ENCODE results near the gene ASTN2.

Gene ASTN2

DNA sequence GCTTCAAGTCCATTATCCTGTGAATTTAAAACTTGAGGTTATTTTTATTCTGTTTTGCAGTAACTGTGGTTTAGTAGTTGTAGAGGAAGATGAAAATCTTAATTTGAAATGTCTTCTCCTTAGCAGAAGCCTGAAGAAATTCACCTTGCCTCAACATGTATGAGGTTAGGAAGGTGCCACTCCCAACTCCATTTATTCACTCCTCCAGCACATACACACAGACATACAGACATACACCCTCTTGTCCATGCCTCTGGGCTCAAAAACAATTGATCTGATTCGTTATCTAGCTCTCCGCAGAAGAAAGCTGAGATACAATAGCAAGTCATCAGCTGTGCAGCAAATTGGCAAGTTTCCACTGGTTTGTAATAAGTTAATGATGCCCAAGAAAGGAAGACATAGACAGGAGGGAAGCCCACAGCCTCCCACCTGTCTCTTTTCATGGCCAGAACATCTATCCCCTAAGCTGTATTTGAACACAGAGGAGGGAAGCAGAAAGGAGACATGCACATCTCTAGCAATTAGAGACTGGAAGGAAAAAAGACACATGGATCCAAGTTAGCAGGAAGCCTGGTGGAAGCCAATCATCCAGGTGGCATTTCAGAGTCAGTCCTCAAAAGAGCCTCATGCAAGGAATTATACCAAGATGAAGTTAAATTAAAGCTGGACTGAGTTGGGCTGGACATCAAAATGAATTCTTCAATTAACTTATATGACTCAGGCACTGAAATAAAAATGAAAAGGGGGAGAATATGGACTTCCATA, 257.9 kb downstream of the ASTN2 start:
- DNase-seq: no peak

DNA sequence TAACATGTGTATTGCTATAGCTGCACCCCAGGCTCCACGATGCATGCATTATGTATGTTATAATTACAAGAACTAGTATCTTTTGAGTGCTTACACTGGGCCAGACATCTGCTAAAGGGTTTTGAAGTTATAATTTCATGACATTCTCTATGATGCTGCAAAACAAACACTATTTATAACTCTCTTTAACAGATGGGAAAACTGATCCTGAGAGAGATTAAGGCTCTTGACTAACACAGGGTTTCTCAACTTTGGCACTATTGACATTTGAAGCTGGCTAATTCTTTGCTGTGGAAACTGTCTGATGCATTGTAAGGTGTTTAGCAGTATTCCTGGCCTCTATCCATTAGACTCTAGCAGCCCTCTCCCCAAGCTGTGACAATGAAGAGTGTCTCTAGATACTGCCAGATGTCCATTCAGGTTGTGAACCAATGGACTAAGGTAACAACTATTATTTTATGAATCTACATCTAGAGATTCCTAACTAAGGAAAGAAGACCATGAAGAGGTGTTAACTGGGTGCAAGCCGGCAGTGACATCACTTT, 258.6 kb downstream of the ASTN2 start:
- DNase-seq: no peak

DNA sequence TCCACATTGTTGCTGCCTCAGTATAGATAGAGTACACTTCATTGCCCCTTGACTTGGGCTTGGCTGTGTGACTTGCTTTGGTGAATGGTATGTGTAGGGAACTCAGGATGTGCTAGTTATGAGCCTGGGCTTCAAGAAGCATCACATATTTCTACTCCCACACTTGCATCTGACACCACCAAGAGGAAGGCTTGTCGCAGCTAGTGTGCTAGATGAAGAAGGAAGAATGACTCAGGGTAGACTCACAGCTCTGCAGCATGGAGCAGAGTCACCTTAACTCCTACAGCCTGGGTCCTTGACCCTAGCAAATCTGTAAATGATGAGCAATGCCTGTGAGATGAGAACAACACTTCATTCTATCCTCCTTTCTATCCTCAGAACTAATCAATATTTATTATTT, 261.8 kb downstream of the ASTN2 start:
- no peak for DNase-seq

DNA sequence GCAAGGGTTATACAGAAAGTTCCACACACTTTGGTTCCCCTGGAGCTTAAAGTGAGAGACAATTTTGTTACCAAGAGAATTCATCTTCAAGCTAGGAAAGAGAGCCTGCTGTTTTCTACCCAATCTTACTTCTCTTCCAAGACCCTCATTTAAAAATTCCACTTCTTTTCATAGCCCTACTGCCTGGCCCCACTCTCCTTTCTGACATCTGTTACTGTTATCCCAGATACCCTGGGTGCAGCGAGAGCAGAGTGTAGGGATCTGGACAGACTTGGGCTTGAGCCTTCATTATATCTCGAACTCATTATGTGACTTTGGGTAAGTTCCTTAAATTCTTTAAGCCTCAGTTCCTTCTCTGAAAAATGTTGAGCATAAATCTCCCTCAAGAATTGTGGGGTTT, 263.1 kb downstream of the ASTN2 start:
- no peak for DNase-seq

DNA sequence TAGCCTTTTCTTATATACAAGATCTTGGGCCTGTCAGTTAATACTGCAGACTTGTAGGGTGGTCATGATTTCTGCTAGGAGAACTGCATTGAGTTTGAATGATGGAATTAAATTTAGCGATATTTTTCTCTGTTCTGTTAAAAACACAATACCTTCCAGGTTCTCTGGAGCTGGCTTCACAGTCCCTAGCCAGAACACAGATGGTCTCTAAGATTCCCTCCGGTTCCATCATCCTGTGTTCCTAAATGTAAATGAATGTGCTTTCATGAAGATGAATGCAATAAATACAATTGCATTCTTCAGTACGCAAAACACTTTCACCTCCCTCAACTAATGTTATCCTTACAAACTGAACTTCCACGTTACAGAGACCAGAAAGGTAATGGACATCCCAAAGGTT, 264.9 kb downstream of the ASTN2 start:
- DNase-seq: no peak

DNA sequence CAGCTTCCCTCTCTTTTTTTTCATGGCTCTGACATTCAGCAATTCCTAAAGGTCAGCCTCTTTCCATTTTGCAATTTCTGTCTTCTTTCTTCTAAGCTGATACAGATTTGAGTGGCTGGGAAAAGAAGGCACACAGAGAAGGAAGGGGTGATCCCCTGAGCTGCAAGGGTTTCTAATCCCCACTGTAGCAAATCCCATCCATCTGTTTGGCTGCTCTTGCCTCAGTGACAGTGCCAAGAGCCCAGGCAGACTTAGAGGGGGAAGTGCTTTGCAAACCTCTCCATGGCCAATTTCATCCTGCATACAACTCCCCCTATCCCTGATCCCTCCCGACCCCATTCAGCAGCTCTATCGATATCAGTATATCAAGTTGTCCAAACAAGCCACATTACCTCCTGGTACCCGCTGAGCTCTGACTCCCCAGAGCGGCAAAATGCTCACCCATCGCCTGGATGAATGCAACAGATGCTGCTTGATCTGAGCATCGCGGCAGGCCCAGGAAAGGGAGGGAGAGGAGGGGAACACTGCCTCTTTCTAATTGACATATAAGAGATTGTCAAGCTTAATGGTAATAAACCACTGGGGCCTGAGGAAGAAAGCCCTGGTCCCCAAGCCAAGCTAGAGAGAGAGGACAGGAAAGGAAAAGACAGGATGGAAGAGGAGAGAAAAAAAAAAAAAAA, 268.9 kb downstream of the ASTN2 start:
- DNase-seq: no peak

DNA sequence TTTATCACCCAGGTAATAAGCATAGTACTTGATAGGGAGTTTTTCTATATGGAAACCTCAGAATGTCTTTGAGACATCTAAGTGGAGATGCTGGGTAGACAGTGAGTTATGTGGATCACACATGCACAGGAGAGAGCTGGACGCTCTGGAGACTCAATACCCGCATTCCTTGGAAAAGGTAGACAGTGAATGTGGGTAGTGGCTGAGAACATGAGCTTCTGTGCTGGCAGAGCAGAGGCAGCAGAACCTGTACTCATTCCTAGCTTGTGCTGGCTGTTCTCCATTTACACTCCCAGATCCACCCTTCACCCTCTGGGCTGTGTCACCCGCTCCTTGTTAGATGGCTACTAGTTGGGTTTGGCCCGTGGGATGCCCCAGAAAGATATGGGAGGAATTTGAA, 269.8 kb downstream of the ASTN2 start:
- DNase-seq: no peak

DNA sequence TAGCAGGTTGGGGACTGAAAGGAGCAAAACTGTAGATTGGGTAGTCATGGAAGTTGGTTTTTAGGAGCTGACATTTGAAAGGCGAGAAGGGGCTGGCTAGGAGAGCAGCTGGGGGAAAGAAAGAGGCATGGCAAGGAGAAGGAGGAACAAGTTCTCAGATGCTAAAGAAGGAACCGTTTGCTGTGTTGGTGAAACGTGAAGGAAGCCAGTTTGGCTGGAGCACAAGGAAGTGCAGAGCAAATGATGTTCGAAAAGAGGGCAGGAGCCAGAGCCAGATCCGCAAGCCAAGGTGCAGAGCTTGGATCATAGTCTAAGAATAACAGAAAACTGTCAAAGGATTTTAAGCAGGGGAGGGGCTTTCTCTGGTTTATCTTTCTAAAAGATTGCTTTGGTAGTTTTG, 276.6 kb downstream of the ASTN2 start:
- no peak for DNase-seq

DNA sequence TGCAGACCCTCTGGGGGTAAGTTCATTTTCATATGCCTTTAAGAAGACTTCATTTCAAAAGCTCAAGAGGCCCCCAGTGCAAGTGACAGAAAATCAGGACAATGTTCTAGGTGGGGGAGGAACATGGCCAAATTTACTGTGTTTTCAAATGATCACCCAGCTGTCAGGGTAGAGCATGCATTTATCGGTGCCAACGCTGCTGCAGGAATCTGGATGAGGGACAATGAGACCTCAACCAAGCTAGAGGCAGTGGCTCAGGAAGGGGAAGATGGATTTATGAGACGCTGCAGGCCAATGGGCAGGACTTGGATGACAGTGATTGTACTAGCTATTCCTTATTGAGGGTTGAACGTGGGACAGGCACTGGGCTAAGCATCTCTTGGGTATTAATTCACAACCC, 278.4 kb downstream of the ASTN2 start:
- DNase-seq: no peak

DNA sequence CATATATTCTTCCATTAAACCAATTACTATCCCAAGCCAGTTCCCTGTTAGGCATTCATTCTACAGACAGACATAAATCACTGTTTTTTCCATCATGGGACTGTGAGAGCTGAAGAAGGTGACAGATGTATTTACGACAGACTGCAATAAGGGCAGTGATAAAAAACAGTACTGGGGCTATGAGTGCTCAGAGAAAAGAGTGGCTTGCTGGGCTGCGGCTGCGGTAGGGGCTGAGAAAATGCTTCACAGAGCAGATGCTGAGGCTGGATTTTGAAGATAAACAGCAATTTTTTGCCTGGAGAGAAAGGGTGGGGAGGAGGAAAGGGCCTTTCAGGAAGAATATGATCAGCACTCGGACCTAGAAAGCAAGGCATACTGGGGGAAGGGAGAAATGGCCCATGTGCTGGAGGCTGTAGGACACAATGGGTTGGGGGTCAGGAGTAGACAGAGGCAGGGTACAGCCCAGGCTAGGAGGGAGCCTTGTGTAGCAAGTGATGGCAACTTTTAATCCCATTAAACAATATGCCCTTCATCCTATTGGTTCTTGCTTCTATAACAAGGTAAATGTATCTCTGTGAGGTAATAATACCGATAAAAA, 279.3 kb downstream of the ASTN2 start:
- no peak for DNase-seq

DNA sequence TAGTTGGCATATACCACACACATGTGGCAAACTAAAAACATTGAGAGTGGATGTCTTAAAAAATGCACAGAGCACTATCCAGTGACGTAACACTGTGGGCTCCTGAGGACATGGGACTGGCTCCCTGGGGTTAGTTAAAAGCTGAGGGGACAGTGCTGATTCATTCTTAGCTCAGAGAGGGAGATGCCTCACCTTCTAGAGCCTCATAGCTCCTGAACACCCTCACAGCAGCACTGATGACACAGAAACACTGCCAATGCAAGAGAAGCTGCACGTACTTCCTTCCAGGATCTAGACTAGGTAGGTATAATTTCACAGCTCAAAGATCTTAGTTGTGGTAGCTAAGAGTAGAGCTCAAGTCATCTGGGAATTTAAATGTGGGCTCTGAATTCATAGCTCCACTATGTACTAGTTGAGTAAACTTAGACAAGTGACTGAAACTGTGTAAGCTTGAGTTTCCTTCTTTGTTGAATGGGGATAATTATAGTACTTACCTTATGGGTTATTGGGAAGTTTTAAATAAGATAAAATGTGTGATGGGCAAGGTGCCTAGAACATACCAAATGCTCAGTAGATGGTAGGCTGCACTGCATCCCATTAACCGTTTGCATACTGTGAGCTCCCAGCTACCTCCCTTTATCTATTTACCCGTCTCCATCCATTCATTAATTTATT, 279.9 kb downstream of the ASTN2 start:
- no peak for DNase-seq

DNA sequence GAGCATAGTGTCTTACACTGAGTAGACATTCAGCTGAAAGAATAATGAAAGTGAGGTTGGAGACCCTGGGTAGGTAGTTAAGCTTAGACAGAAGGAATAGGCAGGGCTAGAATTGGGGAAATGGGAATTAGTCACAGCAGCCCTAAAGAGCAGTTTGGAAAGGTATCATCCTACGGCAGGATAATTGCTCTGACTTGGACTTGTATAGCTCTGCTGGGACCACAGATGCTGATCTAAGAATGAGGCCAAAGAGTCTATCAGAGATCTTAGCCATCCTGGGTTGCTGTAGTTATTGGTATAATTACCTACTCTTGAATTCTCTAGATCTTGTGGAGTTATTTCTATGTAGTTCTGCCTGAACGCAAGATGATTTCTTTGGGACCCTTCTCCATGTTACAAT, 288.0 kb downstream of the ASTN2 start:
- DNase-seq: no peak

DNA sequence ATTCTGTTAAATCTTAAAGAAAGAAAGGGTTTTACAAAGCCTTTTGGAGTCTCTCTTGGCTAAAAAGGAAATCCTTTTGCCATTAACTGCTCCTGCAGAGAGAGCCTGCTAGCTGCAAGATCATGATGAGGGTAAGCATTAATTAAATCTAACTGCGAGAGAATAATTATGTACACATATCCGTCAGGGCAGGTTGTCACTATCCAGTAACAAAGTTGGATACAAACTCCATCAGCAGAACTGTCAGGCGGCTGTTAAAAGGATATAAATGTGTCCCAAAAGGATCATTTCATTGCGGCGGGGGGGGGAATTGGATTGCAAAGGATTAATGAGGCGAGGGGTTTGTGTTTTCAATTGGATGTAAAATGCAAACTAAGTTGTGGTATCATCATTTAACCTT, 289.3 kb downstream of the ASTN2 start:
- DNase-seq: no peak

DNA sequence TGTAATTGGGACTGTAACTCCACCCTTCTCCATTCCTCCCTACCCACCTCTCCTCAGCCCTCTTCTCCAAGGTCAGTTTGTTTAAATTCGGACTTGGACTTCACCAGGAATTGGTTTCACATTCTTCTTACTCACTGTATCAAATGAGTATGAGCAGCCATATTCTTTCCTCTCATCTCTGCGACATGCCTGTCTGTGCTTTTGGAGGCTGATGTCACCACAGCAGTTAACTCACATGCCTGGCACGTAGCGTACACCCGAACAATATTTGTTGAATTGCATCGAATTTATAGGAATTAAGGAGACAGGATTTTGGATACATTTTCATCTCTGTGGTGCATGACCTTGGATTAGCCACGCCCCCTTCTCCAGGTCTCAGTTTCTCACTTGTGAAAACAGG, 291.1 kb downstream of the ASTN2 start:
- no peak for DNase-seq

DNA sequence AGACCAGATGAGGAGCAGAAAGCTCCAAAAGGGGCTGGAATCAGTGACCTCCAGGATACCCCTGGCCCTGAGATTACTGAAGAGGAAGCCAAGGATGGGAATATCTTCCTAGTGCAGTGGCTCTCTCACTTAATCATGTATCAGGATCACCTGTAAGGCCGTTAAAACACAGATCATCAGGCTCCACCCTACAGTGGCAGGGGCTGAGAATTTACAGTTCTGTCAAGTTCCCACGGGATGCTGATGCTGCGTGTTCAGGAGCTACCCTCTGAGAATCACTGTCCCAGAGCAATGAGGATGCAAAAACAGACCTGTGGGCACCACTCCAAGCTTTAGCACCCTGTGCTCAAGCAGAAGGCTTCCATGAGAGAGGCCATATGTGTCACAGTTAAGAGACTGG, 291.9 kb downstream of the ASTN2 start:
- no peak for DNase-seq

DNA sequence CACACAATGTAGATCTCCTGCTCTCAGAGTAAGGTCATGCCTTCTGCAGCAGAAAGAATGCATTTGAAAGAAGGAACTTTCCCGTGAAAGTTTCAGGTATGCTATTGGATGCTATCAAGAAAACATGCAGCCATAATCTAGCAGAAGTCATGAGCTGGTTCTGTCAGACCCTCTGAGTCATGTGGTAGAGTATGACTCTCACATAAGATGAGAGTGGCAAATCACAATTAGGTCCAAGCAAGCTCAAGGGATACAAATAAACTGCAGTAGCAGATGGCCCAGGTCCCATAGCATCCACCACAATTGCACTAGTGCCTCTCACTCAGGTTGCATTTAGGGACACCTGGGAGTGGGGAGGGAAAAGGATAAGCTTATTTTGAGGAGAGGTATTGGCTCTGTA, 292.8 kb downstream of the ASTN2 start:
- no peak for DNase-seq

DNA sequence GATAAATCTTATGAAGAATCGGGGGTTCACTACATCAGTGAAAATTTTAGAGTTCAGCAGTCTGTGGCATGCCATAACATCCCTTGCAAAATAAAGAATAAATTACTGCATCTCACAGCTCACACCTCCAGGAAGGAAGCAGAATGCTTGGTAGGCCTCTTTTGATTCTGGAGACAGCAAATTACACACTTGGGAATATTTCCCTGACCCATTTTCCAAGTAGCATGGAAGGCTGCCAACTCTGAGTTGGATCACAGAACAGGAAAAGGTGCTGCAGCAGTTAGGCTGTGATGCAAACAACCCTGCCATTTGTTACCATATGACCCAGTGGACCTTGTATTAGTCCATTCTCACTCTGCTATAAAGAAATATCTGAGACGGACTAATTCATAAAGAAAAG, 293.5 kb downstream of the ASTN2 start:
- no peak for DNase-seq

DNA sequence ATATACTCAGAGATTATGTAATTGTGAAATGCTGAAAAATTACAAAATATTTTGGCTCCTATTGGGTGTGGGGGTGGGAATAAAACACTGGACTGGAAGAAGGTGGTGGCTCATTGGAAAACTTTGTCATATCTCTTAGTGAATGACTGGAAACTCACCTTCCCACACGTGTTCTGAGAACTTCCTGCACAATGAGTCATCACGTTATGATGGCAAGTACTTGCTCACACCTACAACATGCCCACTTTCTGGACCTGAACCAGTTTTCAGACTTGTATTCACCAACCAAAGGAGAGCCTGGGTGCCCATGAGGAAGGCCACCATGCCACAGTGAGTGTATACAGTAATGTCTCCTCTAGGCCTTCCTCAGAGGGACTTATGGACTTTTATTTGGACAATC, 294.8 kb downstream of the ASTN2 start:
- no peak for DNase-seq

DNA sequence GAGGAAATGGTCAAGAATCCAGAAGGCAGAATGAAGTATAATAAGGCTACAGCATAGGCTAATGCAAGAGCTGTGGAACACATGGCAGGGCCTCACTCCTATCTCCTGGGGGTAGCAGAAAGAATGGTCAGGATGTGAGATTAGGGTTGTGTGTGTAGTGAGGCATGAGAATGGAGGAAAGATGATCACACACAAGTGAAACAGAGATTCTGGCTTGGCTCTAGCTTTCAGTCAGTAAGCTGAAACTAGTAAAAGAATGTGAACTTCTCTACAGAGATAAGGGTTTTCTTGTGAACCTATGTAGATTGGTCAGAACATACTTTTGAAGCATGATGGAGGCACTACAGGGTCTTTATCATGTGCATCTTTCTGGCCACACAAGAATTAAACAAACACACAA, 298.8 kb downstream of the ASTN2 start:
- DNase-seq: no peak

DNA sequence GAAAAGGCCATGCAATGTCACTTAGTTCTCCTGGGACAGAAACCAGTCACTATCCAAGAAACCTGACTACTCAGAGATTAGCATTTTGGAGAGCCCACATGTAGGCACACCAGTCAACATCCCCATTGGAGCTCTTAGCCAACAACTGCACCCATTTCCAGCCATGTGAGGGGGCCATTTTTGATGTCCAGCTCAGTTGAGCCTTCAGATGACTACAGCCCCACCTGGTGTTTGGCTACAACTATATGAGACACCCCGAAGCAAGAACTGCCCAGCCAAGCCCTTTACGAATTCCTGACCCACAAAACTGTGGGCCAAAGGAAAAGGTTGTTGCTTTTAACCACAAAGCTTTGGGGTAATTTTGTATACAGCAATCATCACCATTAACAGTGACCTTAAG, 300.1 kb downstream of the ASTN2 start:
- DNase-seq: no peak

DNA sequence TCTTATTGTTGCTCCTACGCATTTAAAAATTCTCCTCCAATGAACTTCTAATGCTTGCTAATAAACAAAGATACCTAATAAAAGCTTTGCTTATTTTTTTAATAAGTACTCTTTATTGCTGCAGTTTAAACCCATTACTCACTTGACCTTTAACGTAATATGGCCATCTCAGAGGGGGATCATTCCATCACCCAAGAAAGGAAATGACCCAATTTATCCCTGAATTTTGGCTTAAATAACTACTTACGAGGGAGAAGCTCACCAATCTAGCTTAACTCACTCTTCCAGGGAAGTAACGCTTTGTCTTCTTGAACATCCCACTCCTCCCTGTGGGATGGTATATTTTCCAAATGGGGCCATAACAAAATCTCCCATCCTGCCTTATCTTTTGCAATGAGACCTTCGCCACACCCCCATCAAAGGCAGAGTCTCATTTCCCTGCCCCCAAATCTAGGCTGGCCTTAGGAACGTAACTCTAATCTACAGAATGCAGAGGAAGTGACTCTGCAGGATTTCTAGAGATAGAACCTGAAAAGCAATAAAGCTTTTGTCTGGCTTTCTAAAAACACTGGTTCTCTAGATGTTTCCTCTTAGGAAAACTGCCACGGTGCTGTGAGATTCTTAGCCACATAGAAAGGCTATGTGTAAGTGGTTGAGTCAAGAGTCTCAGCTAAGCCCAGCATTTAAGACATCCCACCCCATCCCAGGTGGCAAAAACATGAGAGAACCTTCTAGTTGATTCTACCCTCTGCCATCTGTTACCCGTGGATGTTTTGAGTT, 310.0 kb downstream of the ASTN2 start:
- DNase-seq: no peak

DNA sequence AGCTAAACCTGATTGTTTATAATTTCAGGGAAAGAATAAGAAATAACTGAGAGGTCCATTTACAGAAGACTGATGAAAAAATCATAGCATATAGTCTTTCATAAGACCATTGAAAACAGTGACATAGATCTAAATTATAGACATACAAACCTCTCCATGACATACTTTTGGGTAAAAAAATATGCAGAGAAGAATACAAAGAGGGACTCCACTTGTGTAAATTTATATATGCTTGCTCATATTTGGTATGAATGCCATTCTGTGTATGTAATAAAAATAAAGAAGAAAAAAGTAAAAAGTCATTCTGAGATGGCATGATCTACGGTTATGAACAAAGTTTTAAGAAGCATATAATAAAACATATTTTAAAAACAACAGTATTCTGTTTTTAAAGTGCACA, 310.7 kb downstream of the ASTN2 start:
- DNase-seq: no peak
